ENCODE measurements around the gene GLMN.

DNA sequence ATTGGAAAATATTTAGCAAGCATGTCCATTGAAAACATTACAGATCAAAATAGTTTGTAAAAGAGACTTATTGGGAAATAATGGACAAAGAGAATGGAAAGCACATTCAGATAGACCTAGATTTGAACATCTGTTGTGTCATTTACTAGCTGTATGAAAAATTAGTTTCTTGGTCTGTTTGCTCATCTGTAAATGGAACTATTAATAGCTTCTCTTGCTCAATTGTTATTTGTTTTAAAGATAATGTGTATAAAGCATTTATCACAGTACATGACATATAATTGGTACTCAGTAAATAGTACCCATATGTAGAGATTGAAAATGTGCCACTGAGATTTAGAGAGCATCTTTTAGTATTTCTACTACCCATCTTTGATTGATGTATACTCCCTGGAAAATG lies 26.0 kb upstream of the GLMN start:
- TF ChIP-seq EZH2 (IDR thresholded peaks at IDR 0.05; ENCODE audit: low read length) (no peak), CTCF (optimal IDR thresholded peaks at IDR 0.05 in 1 of 3, IDR thresholded peaks at IDR 0.05 in 1 of 3, conservative IDR thresholded peaks at IDR 0.05 in 1 of 3; ENCODE audit: extremely low read depth in 1 of 3, insufficient read depth in 2 of 3, low read length in 3 of 3) (no peak)
